ENCODE measurements around the gene YIPF2. TPM values are rescaled to one million over a fixed set of nuclear protein-coding genes. Genes with fewer than 3 reads are reported as not detected.
"Not testable (repeated sequence)": the region's sequence is repeated elsewhere in the genome, so short reads cannot be mapped to it uniquely, and the experiment has no call there.

Gene YIPF2
- total RNA-seq, 5 donors from 2014 or later (not counting 1 experiment from before 2014, with no cell fraction given) = 21.2 to 34.3 (median 31.5) TPM

- ATAC-seq (replicated peaks in 1 of 4) = no peak
- no peaks in the 10 kb centered on the region for H3K27me3 ChIP-seq (replicated peaks in 1 of 2; ENCODE audit: control insufficient read depth in 2 of 2, extremely low read depth in 1 of 2, insufficient read depth in 2 of 2, low read length in 1 of 2)
- ChIA-PET CTCF (interaction anchor here (0.6 to 0.7 kb wide), 4 partner anchors 9 to 23 kb away, joined by 3 read pairs; no protein-coding TSS in a partner anchor), POLR2A (interaction anchor here in 1 of 2 donors (0.7 kb wide), 1 partner anchor 16 kb away, joined by 6 read pairs; the partner anchor contains the start of gene SMARCA4)
- WGBS (ENCODE audit: insufficient coverage) = 92% methylated on average over 2 of the region's 4 CpGs
- Mint-ChIP-seq H3K4me1 (peaks cover 0 to 6% (median 6%) of the 10 kb centered on the region in 3 donors), H3K36me3 (no peaks in the 10 kb centered on the region), H3K9me3 (no peaks in the 10 kb centered on the region), H3K4me3 (no peak overlapping the region), H3K27ac (no peak overlapping the region), H3K27me3 (no peaks in the 10 kb centered on the region)
- no peaks in the 10 kb centered on the region for H3K9me3 ChIP-seq
- H3K36me3 ChIP-seq (ENCODE audit: control insufficient read depth in 2 of 2, extremely low read depth in 1 of 2, insufficient read depth in 1 of 2, low read length in 1 of 2) = no peaks in the 10 kb centered on the region
- peaks cover 0 to 4% of the 10 kb centered on the region in 2 experiments for H3K4me1 ChIP-seq (ENCODE audit: control insufficient read depth in 1 of 2, extremely low read depth in 1 of 2, insufficient read depth in 2 of 2, low read length in 2 of 2)
- H3K27ac ChIP-seq (ENCODE audit: low read length) = no peak overlapping the region
- DNase-seq = no peak
- no peak overlapping the region for H3K4me3 ChIP-seq (ENCODE audit: control insufficient read depth in 1 of 2, extremely low read depth in 1 of 2, low read length in 1 of 2)
Measured at GRCh38 chr19:10945264-10945663, 16.8 kb upstream of the YIPF2 start.

DNA sequence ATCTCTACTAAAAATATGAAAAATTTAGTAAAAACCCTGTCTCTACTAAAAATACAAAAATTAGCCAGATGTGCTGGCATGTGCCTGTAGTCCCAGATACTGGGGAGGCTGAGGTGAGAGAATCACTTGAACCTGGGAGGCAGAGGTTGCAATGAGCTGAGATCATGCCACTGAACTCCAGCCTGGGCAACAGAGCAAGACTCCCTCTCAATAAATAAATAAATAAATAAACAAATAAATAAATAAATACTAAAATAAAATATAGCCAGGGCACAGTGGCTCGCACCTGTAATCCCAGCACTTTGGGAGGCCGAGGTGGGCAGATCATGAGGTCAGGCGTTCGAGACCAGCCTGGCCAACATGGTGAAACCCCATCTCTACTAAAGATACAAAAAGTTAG lies 15.0 kb upstream of the YIPF2 start:
- H3K27me3 Mint-ChIP-seq; H3K9me3 ChIP-seq; H3K9me3 Mint-ChIP-seq; H3K27me3 ChIP-seq (replicated peaks in 1 of 2; ENCODE audit: control insufficient read depth in 2 of 2, extremely low read depth in 1 of 2, insufficient read depth in 2 of 2, low read length in 1 of 2); H3K4me3 Mint-ChIP-seq; H3K4me1 Mint-ChIP-seq; H3K27ac Mint-ChIP-seq; POLR2A ChIA-PET; H3K4me1 ChIP-seq (ENCODE audit: control insufficient read depth in 1 of 2, extremely low read depth in 1 of 2, insufficient read depth in 2 of 2, low read length in 2 of 2); DNase-seq; H3K36me3 Mint-ChIP-seq; H3K27ac ChIP-seq (ENCODE audit: low read length); H3K4me3 ChIP-seq (ENCODE audit: control insufficient read depth in 1 of 2, extremely low read depth in 1 of 2, low read length in 1 of 2); ATAC-seq (replicated peaks in 1 of 4); H3K36me3 ChIP-seq (ENCODE audit: control insufficient read depth in 2 of 2, extremely low read depth in 1 of 2, insufficient read depth in 1 of 2, low read length in 1 of 2): not testable (repeated sequence)
- no CpG with 5 or more reads among the region's 4 CpGs for WGBS (ENCODE audit: insufficient coverage)
- CTCF ChIA-PET = interaction anchor here in 1 of 2 donors (0.6 kb wide), 1 partner anchor 299 kb away, joined by 7 read pairs; no protein-coding TSS in a partner anchor

DNA sequence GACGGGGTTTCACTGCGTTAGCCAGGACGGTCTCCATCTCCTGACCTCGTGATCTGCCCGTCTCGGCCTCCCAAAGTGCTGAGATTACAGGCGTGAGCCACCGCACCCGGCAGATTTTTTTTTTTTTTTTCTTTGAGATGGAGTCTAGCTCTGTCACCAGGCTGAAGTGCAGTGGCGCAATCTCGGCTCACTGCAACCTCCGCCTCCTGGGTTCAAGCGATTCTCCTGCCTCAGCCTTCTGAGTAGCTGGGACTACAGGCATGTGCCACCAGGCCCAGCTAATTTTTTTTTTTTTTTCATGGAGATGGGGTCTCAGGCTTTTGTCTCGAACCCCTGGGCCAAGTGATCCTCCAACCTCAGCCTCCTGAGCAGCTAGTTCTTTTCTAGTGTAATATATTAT lies 13.2 kb upstream of the YIPF2 start:
- H3K9me3 Mint-ChIP-seq; DNase-seq; H3K27ac Mint-ChIP-seq; H3K9me3 ChIP-seq; H3K27me3 Mint-ChIP-seq; H3K27me3 ChIP-seq (replicated peaks in 1 of 2; ENCODE audit: control insufficient read depth in 2 of 2, extremely low read depth in 1 of 2, insufficient read depth in 2 of 2, low read length in 1 of 2); H3K27ac ChIP-seq (ENCODE audit: low read length); H3K36me3 Mint-ChIP-seq; H3K4me3 Mint-ChIP-seq; H3K4me1 Mint-ChIP-seq; H3K36me3 ChIP-seq (ENCODE audit: control insufficient read depth in 2 of 2, extremely low read depth in 1 of 2, insufficient read depth in 1 of 2, low read length in 1 of 2); H3K4me1 ChIP-seq (ENCODE audit: control insufficient read depth in 1 of 2, extremely low read depth in 1 of 2, insufficient read depth in 2 of 2, low read length in 2 of 2); ATAC-seq (replicated peaks in 1 of 4); POLR2A ChIA-PET; H3K4me3 ChIP-seq (ENCODE audit: control insufficient read depth in 1 of 2, extremely low read depth in 1 of 2, low read length in 1 of 2): not testable (repeated sequence)
- WGBS (ENCODE audit: insufficient coverage) = 60% methylated on average over 1 of the region's 14 CpGs
- CTCF ChIA-PET = interaction anchor here (0.6 to 0.7 kb wide), 3 partner anchors 35 to 241 kb away, joined by 3 read pairs; no protein-coding TSS in a partner anchor

- H3K4me1 ChIP-seq (ENCODE audit: control insufficient read depth in 1 of 2, extremely low read depth in 1 of 2, insufficient read depth in 2 of 2, low read length in 2 of 2) = peaks cover 2 to 6% of the 10 kb centered on the region in 2 experiments
- Mint-ChIP-seq H3K9me3 (no peaks in the 10 kb centered on the region), H3K27ac (no peak overlapping the region), H3K36me3 (no peaks in the 10 kb centered on the region), H3K4me1 (peaks cover 0 to 8% (median 7%) of the 10 kb centered on the region in 3 donors), H3K27me3 (no peaks in the 10 kb centered on the region), H3K4me3 (no peak overlapping the region)
- ATAC-seq (replicated peaks in 1 of 4) (peak; percentile 69 to 80 (median 74)), DNase-seq (peak in 13 of 35 experiments; percentile 8 to 77 (median 24))
- POLR2A ChIA-PET = interaction anchor here in 1 of 2 donors (0.7 kb wide), 1 partner anchor 57 kb away, joined by 3 read pairs; no protein-coding TSS in a partner anchor
- H3K9me3 ChIP-seq = no peaks in the 10 kb centered on the region
- 0% methylated on average over 1 of the region's 11 CpGs for WGBS (ENCODE audit: insufficient coverage)
- CTCF ChIA-PET = interaction anchor here (0.7 to 1.6 kb wide), 5 partner anchors 46 to 695 kb away, joined by 3 to 7 read pairs (median 4); no protein-coding TSS in a partner anchor
- no peak overlapping the region for H3K27ac ChIP-seq (ENCODE audit: low read length)
- peaks cover 0 to 10% of the 10 kb centered on the region in 2 donors for H3K36me3 ChIP-seq (ENCODE audit: control insufficient read depth in 2 of 2, extremely low read depth in 1 of 2, insufficient read depth in 1 of 2, low read length in 1 of 2)
- H3K4me3 ChIP-seq (ENCODE audit: control insufficient read depth in 1 of 2, extremely low read depth in 1 of 2, low read length in 1 of 2) = no peak overlapping the region
- no peaks in the 10 kb centered on the region for H3K27me3 ChIP-seq (replicated peaks in 1 of 2; ENCODE audit: control insufficient read depth in 2 of 2, extremely low read depth in 1 of 2, insufficient read depth in 2 of 2, low read length in 1 of 2)
Measured at GRCh38 chr19:10936661-10937084, 8.2 kb upstream of the YIPF2 start.

DNA sequence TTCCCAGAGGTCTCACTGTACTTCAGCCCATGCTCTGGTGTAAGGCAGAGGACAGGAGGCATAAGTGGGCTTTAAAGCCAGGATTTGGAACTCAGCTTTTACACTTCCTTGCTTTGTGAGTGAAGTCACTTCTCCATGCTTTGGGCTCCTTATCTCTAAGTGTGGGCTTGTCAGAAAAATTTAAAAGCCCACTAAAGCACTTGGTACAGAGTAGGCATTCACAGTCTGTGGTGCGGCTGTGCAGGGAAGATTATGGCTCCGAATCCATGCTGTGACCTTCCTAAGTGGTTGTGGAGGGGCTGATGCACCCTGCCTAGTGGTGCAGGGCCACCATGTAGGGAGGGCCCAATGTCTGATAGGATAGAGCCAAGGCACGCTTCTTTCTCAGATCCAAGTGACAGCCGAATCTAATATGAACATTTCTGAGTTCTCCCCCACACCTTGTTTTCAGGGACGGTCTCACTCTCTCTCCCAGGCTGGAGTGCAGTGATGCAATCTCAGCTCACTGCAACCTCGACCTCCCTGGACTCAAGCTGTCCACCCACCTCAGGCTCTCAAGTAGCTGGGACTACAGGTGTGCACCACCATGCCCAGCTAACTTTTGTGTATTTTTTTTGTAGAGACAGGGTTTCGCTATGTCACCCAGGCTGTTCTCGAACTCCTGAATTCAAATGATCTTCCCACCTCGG lies 7.1 kb upstream of the YIPF2 start:
- WGBS (ENCODE audit: insufficient coverage) = 93% methylated on average over 8 of the region's 9 CpGs
- H3K4me3 Mint-ChIP-seq = no peak overlapping the region
- peaks cover 0 to 10% of the 10 kb centered on the region in 2 donors for H3K36me3 ChIP-seq (ENCODE audit: control insufficient read depth in 2 of 2, extremely low read depth in 1 of 2, insufficient read depth in 1 of 2, low read length in 1 of 2)
- ChIA-PET POLR2A (no interaction called here), CTCF (interaction anchor here (0.5 to 1.1 kb wide), 4 partner anchors 23 to 496 kb away, joined by 3 to 6 read pairs (median 4); no protein-coding TSS in a partner anchor)
- DNase-seq (no peak), ATAC-seq (replicated peaks in 1 of 4) (no peak)
- no peaks in the 10 kb centered on the region for H3K9me3 Mint-ChIP-seq
- H3K36me3 Mint-ChIP-seq = no peaks in the 10 kb centered on the region
- H3K27ac ChIP-seq (ENCODE audit: low read length) = no peak overlapping the region
- peaks cover 0 to 11% (median 10%) of the 10 kb centered on the region in 3 donors for H3K4me1 Mint-ChIP-seq
- no peaks in the 10 kb centered on the region for H3K9me3 ChIP-seq
- H3K4me1 ChIP-seq (ENCODE audit: control insufficient read depth in 1 of 2, extremely low read depth in 1 of 2, insufficient read depth in 2 of 2, low read length in 2 of 2) = peaks cover 5 to 12% of the 10 kb centered on the region in 2 experiments
- H3K27me3 Mint-ChIP-seq = no peaks in the 10 kb centered on the region
- no peak overlapping the region for H3K4me3 ChIP-seq (ENCODE audit: control insufficient read depth in 1 of 2, extremely low read depth in 1 of 2, low read length in 1 of 2)
- H3K27ac Mint-ChIP-seq = no peak overlapping the region
- H3K27me3 ChIP-seq (replicated peaks in 1 of 2; ENCODE audit: control insufficient read depth in 2 of 2, extremely low read depth in 1 of 2, insufficient read depth in 2 of 2, low read length in 1 of 2) = no peaks in the 10 kb centered on the region

DNA sequence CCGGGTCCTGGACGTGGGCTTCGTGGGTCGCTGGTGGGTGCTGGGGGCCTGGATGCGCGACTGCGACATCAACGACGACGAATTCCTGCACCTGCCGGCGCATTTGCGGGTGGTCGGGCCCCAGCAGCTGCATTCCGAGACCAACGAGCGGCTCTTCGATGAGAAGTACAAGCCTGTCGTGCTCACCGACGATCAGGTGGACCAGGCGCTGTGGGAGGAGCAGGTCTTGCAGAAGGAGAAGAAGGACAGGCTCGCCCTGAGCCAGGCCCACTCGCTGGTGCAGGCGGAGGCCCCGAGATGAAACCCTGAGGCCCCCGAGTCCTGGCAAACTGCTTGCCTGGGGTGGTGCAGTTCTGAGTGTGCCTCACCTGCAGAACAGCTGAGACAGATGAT lies 959 bp upstream of the YIPF2 start:
- POLR2A ChIA-PET = interaction anchor here in 1 of 2 donors (0.5 to 0.6 kb wide), 2 partner anchors 410 to 1609 kb away, joined by 3 to 12 read pairs; no protein-coding TSS in a partner anchor
- Mint-ChIP-seq H3K9me3 (no peaks in the 10 kb centered on the region), H3K27me3 (no peaks in the 10 kb centered on the region), H3K4me3 (peak overlapping the region; percentile 90 to 92 (median 91)), H3K36me3 (peaks cover 5% of the 10 kb centered on the region), H3K27ac (no peak overlapping the region), H3K4me1 (peaks cover 17 to 31% (median 27%) of the 10 kb centered on the region in 3 donors)
- Histone ChIP-seq H3K27ac (ENCODE audit: low read length) (no peak overlapping the region), H3K36me3 (ENCODE audit: control insufficient read depth in 2 of 2, extremely low read depth in 1 of 2, insufficient read depth in 1 of 2, low read length in 1 of 2) (peaks cover 0 to 15% of the 10 kb centered on the region in 2 donors), H3K27me3 (replicated peaks in 1 of 2; ENCODE audit: control insufficient read depth in 2 of 2, extremely low read depth in 1 of 2, insufficient read depth in 2 of 2, low read length in 1 of 2) (no peaks in the 10 kb centered on the region), H3K4me3 (ENCODE audit: control insufficient read depth in 1 of 2, extremely low read depth in 1 of 2, low read length in 1 of 2) (peak overlapping the region; percentile 58 to 79), H3K4me1 (ENCODE audit: control insufficient read depth in 1 of 2, extremely low read depth in 1 of 2, insufficient read depth in 2 of 2, low read length in 2 of 2) (peaks cover 13 to 36% of the 10 kb centered on the region in 2 experiments), H3K9me3 (no peaks in the 10 kb centered on the region)
- no peak for ATAC-seq (replicated peaks in 1 of 4)
- DNase-seq = no peak
- CTCF ChIA-PET = no interaction called here
- 7% methylated on average over 25 of the region's 27 CpGs for WGBS (ENCODE audit: insufficient coverage)

Measured in T-cell (primary cell).